HG03280 (cell line): ENCODE measurements around the gene PRKCH.

ENCODE experiments used
- ATAC-seq: cut with Tn5 transposase; IDR thresholded peaks from one replicate; pipeline ENCODE4 v1.9.1; 2021; ENCODE audit warnings: mild to moderate bottlenecking, moderate library complexity; ENCODE audit not compliant: unreplicated experiment

PRKCH gene

GRCh38 chr14:61335049-61335448 lies 13.7 kb downstream of the PRKCH start:
- no peak for ATAC-seq

- ATAC-seq, result no peak
Observed at GRCh38 chr14:61335671-61336275, 14.4 kb downstream of the PRKCH start.

DNA sequence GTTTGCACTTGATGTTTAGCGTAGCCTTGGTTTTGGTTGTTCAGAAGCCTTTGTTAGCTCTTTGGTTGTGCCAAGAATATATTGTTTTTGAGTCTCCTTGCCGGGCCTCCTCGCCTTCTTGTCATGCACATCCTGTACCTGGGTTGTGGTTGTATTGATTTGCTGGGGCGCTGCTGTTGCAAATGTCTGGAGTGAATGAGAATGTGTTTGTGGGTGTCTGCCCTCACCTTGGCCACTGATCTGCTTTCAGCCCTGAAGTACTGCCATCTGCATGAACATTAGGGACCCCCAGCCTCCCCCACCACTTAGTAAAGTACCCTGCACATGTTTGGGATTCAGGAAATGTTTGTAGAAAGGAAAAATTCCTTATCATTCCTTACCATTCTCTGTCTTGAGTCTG lies 16.5 kb downstream of the PRKCH start:
- no peak for ATAC-seq

DNA sequence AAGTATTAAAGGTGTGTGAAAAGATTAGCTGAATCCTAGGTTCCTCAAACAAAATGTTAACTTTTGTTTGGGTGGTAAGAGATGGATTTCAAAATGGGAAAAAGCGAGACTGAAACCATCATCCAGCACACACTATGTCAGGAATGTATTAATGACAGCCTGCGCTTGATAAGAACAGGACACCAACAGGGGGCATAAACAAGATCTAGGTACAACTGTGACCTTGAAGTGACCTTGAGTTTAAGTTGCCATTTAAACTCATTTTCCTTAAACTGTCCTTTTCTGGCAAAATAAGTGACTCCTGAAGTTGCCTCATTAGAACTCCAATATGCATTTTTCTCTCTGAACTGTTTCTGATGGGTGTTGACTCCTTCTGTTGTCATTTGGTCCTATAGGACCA lies 17.1 kb downstream of the PRKCH start:
- no peak for ATAC-seq

DNA sequence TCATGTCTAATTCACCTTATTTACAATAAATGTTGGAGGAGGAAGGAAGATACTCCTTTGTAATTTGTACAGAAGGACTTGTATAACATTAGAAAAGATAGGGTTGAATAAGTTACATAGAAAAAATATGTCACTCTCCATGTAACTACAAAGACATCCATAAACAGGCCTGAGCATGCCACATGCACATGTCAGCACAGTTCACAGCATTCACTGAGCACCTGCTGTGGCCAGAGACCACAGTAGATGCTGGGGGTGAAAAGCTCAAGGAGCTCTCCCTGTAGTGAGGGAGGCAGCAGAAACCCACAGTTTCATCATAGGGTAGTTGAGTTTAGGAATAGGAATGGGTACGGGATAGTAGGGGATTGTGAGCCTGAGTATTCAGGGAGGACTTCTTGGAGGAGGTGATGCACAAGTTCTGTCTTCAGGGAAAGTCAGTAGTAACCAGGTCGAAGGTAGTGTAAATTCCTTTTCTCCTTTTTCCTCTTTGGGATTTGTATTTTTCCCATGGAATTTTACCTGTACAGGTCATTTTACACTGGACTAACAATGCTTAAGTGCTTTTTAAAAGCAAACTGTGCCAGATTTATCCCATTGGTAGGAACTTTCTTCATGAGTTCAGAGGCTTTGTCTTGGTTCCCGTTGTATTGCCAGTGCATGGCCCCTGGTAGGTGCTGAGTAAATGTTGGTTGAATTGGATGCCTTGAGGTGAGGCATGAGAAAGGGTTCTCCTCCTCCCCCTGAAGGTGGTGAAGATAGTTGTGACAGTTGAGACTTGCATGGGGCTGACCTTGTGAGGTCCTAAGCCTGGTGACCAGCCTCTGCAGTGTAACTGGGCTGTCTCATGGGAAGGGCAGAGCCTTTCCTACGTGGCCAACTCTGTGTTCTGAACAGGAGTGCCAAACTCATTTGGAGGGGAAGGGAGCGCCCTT lies 20.2 kb downstream of the PRKCH start:
- ATAC-seq, result no peak

GRCh38 chr14:61342486-61342885 lies 21.1 kb downstream of the PRKCH start:
- no peak for ATAC-seq

- ATAC-seq, result no peak
Observed at GRCh38 chr14:61342932-61343331, 21.6 kb downstream of the PRKCH start.

DNA sequence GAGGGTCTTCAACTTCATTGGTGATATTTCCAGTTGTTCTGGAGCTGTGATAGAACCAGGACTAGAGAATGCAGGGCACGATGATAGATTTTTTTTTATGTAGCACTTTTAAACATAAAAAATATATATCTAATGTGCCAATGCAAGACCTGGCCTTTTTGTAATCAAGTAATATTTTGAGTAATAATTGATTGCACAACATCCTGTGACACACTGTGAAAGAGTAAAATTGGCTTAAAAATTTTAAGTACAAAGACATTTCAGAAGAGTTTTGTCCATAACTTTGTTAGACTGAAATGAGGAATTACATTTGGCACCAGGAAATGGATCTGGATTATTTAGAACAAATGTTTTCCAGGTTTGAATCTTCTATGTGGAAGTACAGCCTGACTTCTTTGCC lies 22.1 kb downstream of the PRKCH start:
- ATAC-seq, result no peak

GRCh38 chr14:61343991-61344405 lies 22.6 kb downstream of the PRKCH start:
- no peak for ATAC-seq

GRCh38 chr14:61344437-61345150 lies 23.2 kb downstream of the PRKCH start:
- no peak for ATAC-seq

GRCh38 chr14:61345151-61345482 lies 23.7 kb downstream of the PRKCH start:
- ATAC-seq, result no peak

- no peak for ATAC-seq
Observed at GRCh38 chr14:61346221-61346620, 24.8 kb downstream of the PRKCH start.

DNA sequence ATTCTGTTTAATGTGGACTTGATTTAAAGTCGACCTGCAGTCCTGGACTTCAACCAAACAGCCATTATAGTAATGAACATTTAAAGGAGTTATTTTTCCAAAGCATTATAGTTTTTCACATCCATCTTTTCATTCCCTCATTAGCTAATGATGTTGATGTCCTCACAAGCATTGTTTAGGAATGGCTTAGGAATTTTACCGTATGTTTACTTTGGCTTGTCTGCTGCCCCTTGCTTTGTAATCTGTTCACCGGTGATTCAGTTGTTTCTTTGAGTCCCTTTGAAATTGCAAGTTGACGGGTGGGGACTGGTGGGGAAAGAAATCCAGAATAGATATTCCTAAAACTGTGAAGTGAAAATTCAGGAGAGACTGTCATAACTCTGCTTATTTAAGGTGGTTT lies 25.4 kb downstream of the PRKCH start:
- ATAC-seq, result no peak

- no peak for ATAC-seq
Observed at GRCh38 chr14:61347826-61348443, 26.6 kb downstream of the PRKCH start.

GRCh38 chr14:61350427-61351270 lies 29.3 kb downstream of the PRKCH start:
- ATAC-seq, result no peak

DNA sequence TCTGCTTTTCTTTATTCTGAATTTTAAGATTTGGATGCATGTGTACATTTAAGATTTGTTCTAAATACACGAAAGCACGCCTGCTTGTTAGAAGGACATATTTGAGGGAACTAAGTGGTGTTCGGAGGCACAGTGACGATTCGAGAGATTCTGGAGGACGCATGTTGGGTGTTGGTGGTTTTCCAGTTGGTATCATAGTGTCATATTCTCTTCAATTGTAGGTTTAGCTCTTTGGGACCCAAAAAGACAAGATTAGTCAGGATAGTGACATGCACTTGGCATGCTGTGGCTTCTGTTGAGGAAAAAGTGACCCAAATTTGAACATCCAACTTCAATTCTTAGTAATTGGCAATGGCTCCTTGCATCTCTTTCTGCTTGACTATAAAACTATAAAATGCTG lies 30.1 kb downstream of the PRKCH start:
- ATAC-seq, result no peak

- ATAC-seq, result no peak
Observed at GRCh38 chr14:61355892-61356325, 34.5 kb downstream of the PRKCH start.

DNA sequence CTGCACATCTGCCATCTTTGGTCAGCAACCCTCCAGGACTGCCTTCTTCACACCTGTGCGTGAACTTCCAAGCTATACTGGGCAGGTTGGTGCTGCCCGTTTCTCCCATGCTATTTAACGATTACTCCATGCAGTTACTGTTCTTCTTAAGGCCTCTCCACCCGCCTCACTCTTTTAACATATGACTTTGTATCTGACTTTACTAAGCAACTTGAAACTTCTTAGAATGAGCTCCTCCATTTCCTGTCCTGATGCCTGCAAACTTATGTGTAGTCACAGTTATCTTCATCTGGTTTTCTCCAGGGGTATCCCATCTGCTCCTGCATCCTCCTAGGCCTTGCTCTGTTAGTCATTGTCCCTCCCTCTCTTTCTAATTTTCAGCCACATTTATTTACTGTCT lies 35.7 kb downstream of the PRKCH start:
- no peak for ATAC-seq

- no peak for ATAC-seq
Observed at GRCh38 chr14:61358554-61359226, 37.3 kb downstream of the PRKCH start.
